ENCODE results near the gene ATP8B1. TPM values are rescaled to one million over a fixed set of nuclear protein-coding genes. Genes with fewer than 3 reads are reported as not detected.

ATP8B1 gene
- total RNA-seq, 1 donor from 2014 or later: 13.1 TPM

DNA sequence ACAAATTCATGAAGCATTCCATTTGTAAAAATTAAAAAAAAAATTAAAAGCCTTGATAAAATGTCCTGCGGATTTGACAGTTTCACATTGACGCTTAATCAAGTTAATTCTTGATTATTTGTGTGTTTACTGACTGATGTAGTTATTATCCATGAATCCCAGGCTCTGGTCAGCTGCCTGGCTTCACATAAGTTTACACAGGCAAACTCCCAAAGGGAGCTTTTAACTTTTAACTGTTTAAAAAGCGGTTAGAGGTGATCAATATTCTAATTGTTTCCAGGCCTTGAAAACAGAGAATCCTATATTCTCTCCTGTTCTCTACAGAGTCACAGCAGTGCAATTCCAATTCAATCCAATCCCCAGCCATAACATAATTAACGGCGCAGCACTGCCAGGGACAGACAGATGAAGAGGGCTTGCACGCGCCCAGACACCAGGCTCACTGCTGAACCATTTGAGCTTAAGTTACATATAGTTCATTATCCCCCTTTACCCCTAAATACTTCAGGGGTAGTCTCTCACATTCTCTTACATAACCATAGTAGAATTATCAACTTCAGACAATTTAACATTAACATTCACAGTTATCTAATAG lies 47.5 kb downstream of the ATP8B1 start:
- Histone ChIP-seq H3K27me3 (ENCODE audit: control insufficient read depth, insufficient read depth, low read length) (no peaks in the 10 kb centered on the region), H3K36me3 (ENCODE audit: control insufficient read depth, insufficient read depth, low read length) (no peaks in the 10 kb centered on the region), H3K4me3 (ENCODE audit: low read depth, low read length) (no peak overlapping the region)
- DNase-seq (ENCODE audit: low read depth): no peak
- TF ChIP-seq, protein P1, sequence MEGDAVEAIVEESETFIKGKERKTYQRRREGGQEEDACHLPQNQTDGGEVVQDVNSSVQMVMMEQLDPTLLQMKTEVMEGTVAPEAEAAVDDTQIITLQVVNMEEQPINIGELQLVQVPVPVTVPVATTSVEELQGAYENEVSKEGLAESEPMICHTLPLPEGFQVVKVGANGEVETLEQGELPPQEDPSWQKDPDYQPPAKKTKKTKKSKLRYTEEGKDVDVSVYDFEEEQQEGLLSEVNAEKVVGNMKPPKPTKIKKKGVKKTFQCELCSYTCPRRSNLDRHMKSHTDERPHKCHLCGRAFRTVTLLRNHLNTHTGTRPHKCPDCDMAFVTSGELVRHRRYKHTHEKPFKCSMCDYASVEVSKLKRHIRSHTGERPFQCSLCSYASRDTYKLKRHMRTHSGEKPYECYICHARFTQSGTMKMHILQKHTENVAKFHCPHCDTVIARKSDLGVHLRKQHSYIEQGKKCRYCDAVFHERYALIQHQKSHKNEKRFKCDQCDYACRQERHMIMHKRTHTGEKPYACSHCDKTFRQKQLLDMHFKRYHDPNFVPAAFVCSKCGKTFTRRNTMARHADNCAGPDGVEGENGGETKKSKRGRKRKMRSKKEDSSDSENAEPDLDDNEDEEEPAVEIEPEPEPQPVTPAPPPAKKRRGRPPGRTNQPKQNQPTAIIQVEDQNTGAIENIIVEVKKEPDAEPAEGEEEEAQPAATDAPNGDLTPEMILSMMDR (IDR thresholded peaks at IDR 0.05; ENCODE audit: insufficient read depth, low read length, poor library complexity, severe bottlenecking): no peak

DNA sequence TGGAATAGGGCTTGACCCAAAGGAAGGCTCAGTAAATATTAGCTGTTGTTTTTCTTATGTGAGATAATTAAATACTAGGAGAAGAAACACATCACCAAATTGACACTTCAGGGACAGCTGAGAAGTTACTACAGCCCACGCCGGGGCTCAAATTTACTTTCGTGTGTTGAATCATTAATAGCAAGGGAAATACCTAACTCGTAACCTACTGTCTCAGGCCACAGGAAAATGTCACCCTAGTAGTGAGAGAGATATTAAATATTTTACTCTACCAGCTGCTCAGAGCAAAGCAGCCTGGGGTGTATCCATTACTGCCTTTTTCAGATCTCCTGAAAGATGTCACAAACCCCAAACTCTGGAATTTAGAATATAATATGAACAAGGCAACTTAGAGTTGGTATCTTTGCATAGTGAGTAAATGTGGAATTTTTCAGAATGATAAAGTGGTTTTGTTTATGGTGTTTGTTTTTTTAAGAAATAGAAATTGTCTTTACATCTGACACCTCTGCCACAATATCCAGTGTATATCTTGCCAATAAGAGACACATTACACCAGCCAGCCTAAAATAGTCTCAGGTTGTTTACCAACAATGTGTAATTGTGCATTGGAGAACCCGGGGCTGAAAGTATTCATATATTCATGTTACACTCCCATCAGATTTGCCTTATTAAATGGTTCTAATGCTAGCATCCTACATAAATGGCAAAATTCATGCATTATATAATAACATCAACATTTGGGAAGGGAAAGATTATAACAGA lies 48.4 kb downstream of the ATP8B1 start:
- TF ChIP-seq, protein P1 (IDR thresholded peaks at IDR 0.05; ENCODE audit: insufficient read depth, low read length, poor library complexity, severe bottlenecking): no peak
- Histone ChIP-seq H3K36me3 (ENCODE audit: control insufficient read depth, insufficient read depth, low read length) (no peaks in the 10 kb centered on the region), H3K4me3 (ENCODE audit: low read depth, low read length) (no peak overlapping the region), H3K27me3 (ENCODE audit: control insufficient read depth, insufficient read depth, low read length) (no peaks in the 10 kb centered on the region)
- DNase-seq (ENCODE audit: low read depth): no peak

DNA sequence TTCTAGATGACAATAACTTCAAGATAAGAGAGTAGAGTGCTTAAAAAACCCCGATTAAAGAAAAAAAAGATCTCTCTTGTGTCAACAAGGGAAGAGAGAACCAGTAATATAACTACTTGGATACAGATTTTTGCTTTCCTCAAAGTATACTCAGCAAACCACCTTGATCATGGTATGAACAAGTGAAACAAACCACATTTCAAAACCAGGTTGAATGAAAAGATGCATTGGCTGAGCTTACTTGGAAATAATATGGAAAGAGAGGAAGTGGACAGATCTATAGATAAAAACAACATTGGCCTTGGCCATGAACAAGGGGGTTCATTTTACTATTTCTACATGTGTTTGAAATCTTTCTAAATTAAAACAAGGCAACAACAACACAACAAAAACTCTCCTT lies 50.1 kb downstream of the ATP8B1 start:
- DNase-seq (ENCODE audit: low read depth): no peak
- TF ChIP-seq, protein P1 (IDR thresholded peaks at IDR 0.05; ENCODE audit: insufficient read depth, low read length, poor library complexity, severe bottlenecking): no peak
- Histone ChIP-seq H3K36me3 (ENCODE audit: control insufficient read depth, insufficient read depth, low read length) (no peaks in the 10 kb centered on the region), H3K27me3 (ENCODE audit: control insufficient read depth, insufficient read depth, low read length) (no peaks in the 10 kb centered on the region), H3K4me3 (ENCODE audit: low read depth, low read length) (no peak overlapping the region)

DNA sequence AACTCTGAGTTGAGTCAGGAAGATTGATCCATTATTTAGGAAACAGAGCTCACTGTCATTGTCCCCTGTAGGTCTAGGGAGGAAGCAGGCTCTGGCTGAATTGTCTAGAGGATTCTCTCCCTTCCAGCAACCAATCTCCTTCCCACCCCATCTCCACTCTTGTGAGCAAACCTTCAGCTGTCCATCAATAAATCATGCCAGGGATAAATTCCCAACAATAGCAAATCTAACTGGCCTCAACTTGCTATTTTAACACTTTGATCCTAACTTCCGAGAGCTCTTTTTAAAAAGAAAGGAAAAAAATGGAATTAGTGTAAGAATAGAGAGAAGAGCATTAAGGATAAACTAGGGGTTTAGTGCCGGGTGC lies 53.5 kb downstream of the ATP8B1 start:
- DNase-seq (ENCODE audit: low read depth): no peak
- no peaks in the 10 kb centered on the region for H3K36me3 ChIP-seq (ENCODE audit: control insufficient read depth, insufficient read depth, low read length)
- TF ChIP-seq, protein P1 (IDR thresholded peaks at IDR 0.05; ENCODE audit: insufficient read depth, low read length, poor library complexity, severe bottlenecking): no peak
- H3K27me3 ChIP-seq (ENCODE audit: control insufficient read depth, insufficient read depth, low read length): no peaks in the 10 kb centered on the region
- H3K4me3 ChIP-seq (ENCODE audit: low read depth, low read length): no peak overlapping the region

DNA sequence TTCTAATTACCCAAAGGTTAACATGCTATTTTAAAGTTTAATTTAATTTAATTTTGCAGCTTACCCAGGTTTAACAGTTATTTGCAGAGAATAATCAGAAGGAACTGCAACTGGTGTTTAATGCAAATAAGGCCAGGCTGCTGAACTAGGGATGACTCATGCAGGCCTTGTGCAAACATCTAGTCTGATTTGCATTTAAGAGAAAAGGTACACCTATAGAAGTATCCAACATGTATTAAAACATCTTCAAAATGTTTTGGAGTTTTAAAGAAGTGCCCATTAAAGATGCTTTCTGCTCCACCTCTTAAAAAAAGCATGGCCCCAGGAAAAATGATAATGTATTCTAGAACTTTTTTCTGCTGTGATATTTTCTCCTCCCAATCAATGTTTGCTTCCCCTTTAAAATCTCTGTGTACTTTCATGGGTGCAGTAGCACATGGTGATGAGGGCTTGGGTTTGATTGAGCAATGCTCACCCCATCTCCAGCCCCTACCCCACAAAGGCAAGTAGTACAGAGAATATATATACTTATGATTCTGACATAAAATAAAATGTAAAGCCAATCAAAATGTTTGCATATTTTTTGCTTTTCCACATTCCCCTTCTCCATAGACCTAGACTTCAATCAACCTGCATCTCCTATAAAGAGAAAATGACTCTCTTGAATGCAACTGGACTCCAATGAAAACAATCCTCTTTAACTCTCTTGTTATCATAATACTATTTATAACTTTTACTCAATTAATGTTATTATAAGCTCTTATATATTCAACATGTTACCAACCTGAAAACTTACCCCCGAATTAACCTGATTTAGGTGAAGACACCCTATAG lies 54.1 kb downstream of the ATP8B1 start:
- TF ChIP-seq, protein P1 (IDR thresholded peaks at IDR 0.05; ENCODE audit: insufficient read depth, low read length, poor library complexity, severe bottlenecking): no peak
- no peaks in the 10 kb centered on the region for H3K36me3 ChIP-seq (ENCODE audit: control insufficient read depth, insufficient read depth, low read length)
- no peak overlapping the region for H3K4me3 ChIP-seq (ENCODE audit: low read depth, low read length)
- no peaks in the 10 kb centered on the region for H3K27me3 ChIP-seq (ENCODE audit: control insufficient read depth, insufficient read depth, low read length)
- peak; percentile 35 for DNase-seq (ENCODE audit: low read depth)

All from kidney epithelial cell (primary cell).